T-cell (primary cell): ENCODE measurements around the gene STK32C. TPM values are rescaled to one million over a fixed set of nuclear protein-coding genes. Genes with fewer than 3 reads are reported as not detected.

Source experiments
- ATAC-seq, 4 experiments: fragments of 200-7000 bp in 3 of 4; fragments of 150-1000 bp in 1 of 4; cut with Tn5 transposase; replicated peaks in 1 of 4; 1 replicate in 3 of 4; 2 replicates in 1 of 4; pipeline ENCODE4 v1.10.0; 2021; ENCODE audit warnings: moderate library complexity in 3 of 4, mild to moderate bottlenecking in 2 of 4, moderate number of reproducible peaks in 1 of 4
- CTCF ChIA-PET, 2 donors: fragments of 300-600 bp; sonication (Branson Sonifier 250); formaldehyde crosslinking; loops; one replicate each; lab custom pipeline; 2022; ENCODE audit warnings: antibody characterized with exemption in 2 of 2; lab: Charles Lee
- POLR2A ChIA-PET, 2 donors: fragments of 300-600 bp; sonication (Branson Sonifier 250); formaldehyde crosslinking; loops; one replicate each; lab custom pipeline; 2022; ENCODE audit warnings: antibody characterized with exemption in 2 of 2; lab: Charles Lee
- DNase-seq, 35 experiments: peaks; one replicate each; pipeline versions ENCODE4 v3.0.0 to v3.0.0-alpha.2; 2013 to 2023
- H3K27ac ChIP-seq: one replicate; pipeline ENCODE4 v1.5.1; 2013; ENCODE audit warnings: low read length
- H3K27me3 ChIP-seq, 2 experiments: replicated peaks in 1 of 2; 1 replicate in 1 of 2; 2 replicates in 1 of 2; pipeline versions ENCODE4 v1.6.1 to v1.7.0; 2013; ENCODE audit warnings: low read length in 1 of 2, mixed read lengths in 1 of 2; ENCODE audit not compliant: control insufficient read depth in 2 of 2, insufficient read depth in 2 of 2; ENCODE audit errors: extremely low read depth in 1 of 2
- H3K36me3 ChIP-seq, 2 donors: 1 replicate in 1 of 2; 2 replicates in 1 of 2; pipeline versions ENCODE4 v1.6.1 to v1.7.0; 2013; ENCODE audit warnings: low read length in 1 of 2; ENCODE audit not compliant: control insufficient read depth in 2 of 2, insufficient read depth in 1 of 2; ENCODE audit errors: extremely low read depth in 1 of 2
- H3K4me1 ChIP-seq, 2 experiments: 1 replicate in 1 of 2; 2 replicates in 1 of 2; pipeline versions ENCODE4 v1.6.1 to v1.7.0; 2013; ENCODE audit warnings: low read length in 2 of 2, mixed read lengths in 1 of 2; ENCODE audit not compliant: insufficient read depth in 2 of 2, control insufficient read depth in 1 of 2; ENCODE audit errors: extremely low read depth in 1 of 2
- H3K4me3 ChIP-seq, 2 donors: 1 replicate in 1 of 2; 2 replicates in 1 of 2; pipeline versions ENCODE4 v1.5.1 to v1.7.0; 2013; ENCODE audit warnings: mild to moderate bottlenecking in 2 of 2, low read length in 1 of 2, moderate library complexity in 1 of 2; ENCODE audit not compliant: control insufficient read depth in 1 of 2; ENCODE audit errors: extremely low read depth in 1 of 2
- H3K9me3 ChIP-seq: 2 replicates; pipeline ENCODE4 v1.7.0; 2013
- H3K27ac Mint-ChIP-seq, 2 donors: one replicate each; pipeline ENCODE4 v1.8.0; 2020 to 2021; ENCODE audit warnings: mild to moderate bottlenecking in 2 of 2, mixed read lengths in 2 of 2
- H3K27me3 Mint-ChIP-seq, 2 donors: one replicate each; pipeline ENCODE4 v1.8.0; 2021 to 2022; ENCODE audit warnings: mixed read lengths in 2 of 2
- H3K36me3 Mint-ChIP-seq: one replicate; pipeline ENCODE4 v1.8.0; 2021; ENCODE audit warnings: mixed read lengths
- H3K4me1 Mint-ChIP-seq, 3 donors: one replicate each; pipeline ENCODE4 v1.8.0; 2020 to 2022; ENCODE audit warnings: mixed read lengths in 3 of 3, mild to moderate bottlenecking in 1 of 3
- H3K4me3 Mint-ChIP-seq, 3 donors: one replicate each; pipeline ENCODE4 v1.8.0; 2020 to 2022; ENCODE audit warnings: mild to moderate bottlenecking in 3 of 3, mixed read lengths in 3 of 3, moderate library complexity in 3 of 3
- H3K9me3 Mint-ChIP-seq, 3 donors: one replicate each; pipeline ENCODE4 v1.8.0; 2020 to 2022; ENCODE audit warnings: mixed read lengths in 3 of 3
- WGBS: methylation state at CpG from one replicate; pipeline ENCODE4 v1.1.5; 2013; ENCODE audit warnings: missing lambda C conversion rate; ENCODE audit not compliant: insufficient coverage; 5-methylcytosine and 5-hydroxymethylcytosine counted together
- total RNA-seq, 35 experiments: library from RNA in 6 of 35; stranded (reverse) in 6 of 35; fragments of 120-200 nt in 1 of 35; gene quantifications; one replicate each; pipeline versions ENCODE4 v1.2.1 to v1.2.4 and lab custom pipeline; 2013 to 2026

STK32C gene
- total RNA-seq, 5 donors from 2014 or later (not counting 1 experiment from before 2014, with no cell fraction given): 5.8 to 16.4 (median 12.2) TPM

GRCh38 chr10:132277311-132277741 is 30.4 kb downstream of the STK32C start:
- Histone ChIP-seq H3K4me3 (no peak overlapping the region), H3K27me3 (no peaks in the 10 kb centered on the region), H3K9me3 (no peaks in the 10 kb centered on the region), H3K27ac (no peak overlapping the region), H3K36me3 (no peaks in the 10 kb centered on the region), H3K4me1 (no peaks in the 10 kb centered on the region)
- Mint-ChIP-seq H3K9me3 (no peaks in the 10 kb centered on the region), H3K36me3 (peaks cover 4% of the 10 kb centered on the region), H3K27me3 (no peaks in the 10 kb centered on the region), H3K27ac (no peak overlapping the region), H3K4me1 (peaks cover 1 to 14% (median 4%) of the 10 kb centered on the region in 3 donors), H3K4me3 (no peak overlapping the region)
- WGBS: 91% methylated on average over 9 of the region's 9 CpGs
- ChIA-PET CTCF (no interaction called here), POLR2A (no interaction called here)
- ATAC-seq (no peak), DNase-seq (no peak)

DNA sequence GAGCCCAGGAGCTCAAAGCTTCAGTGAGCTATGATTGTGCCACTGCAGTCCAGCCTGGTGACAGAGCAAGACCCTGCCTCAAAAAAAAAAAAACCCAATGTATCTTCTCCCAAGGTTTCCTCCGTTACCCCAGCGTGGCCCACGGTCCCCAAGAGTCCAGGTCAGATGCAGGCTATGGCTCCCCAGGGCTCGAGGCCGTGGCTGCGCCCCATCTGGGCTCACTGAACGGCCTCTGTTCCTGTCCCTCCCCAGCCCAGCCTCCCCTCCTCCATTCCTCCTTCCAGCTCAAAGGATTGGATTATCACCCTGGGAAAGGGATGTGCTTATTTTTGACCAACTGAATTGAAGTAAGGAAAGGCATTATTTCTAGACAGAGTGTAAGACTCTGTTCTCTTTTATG is 31.0 kb downstream of the STK32C start:
- peaks cover 4% of the 10 kb centered on the region for H3K36me3 Mint-ChIP-seq

GRCh38 chr10:132276179-132276675 is 31.5 kb downstream of the STK32C start:
- Mint-ChIP-seq H3K27ac (no peak overlapping the region), H3K4me3 (no peak overlapping the region), H3K4me1 (peaks cover 1 to 14% (median 4%) of the 10 kb centered on the region in 3 donors), H3K9me3 (no peaks in the 10 kb centered on the region), H3K36me3 (peaks cover 4% of the 10 kb centered on the region), H3K27me3 (no peaks in the 10 kb centered on the region)
- H3K27me3 ChIP-seq: no peaks in the 10 kb centered on the region
- WGBS: 85% methylated on average over 11 of the region's 13 CpGs
- H3K36me3 ChIP-seq: no peaks in the 10 kb centered on the region
- H3K4me1 ChIP-seq: no peaks in the 10 kb centered on the region
- DNase-seq: no peak
- CTCF ChIA-PET: interaction anchor here in 1 of 2 donors (0.6 kb wide), 1 partner anchor 29 kb away, joined by 3 read pairs; no protein-coding TSS in a partner anchor
- no peak overlapping the region for H3K27ac ChIP-seq
- POLR2A ChIA-PET: interaction anchor here in 1 of 2 donors (0.7 kb wide), 1 partner anchor 517 kb away, joined by 3 read pairs; no protein-coding TSS in a partner anchor
- ATAC-seq: no peak
- no peaks in the 10 kb centered on the region for H3K9me3 ChIP-seq
- no peak overlapping the region for H3K4me3 ChIP-seq

More for the DNA sequence above, 31.0 kb downstream of the STK32C start:
- Mint-ChIP-seq H3K9me3 (no peaks in the 10 kb centered on the region), H3K4me1 (peaks cover 1 to 14% (median 4%) of the 10 kb centered on the region in 3 donors), H3K27ac (no peak overlapping the region), H3K4me3 (no peak overlapping the region), H3K27me3 (no peaks in the 10 kb centered on the region)
- DNase-seq: no peak
- no CpG with 5 or more reads among the region's 7 CpGs for WGBS
- CTCF ChIA-PET: interaction anchor here in 1 of 2 donors (0.6 kb wide), 1 partner anchor 28 kb away, joined by 3 read pairs; no protein-coding TSS in a partner anchor
- no peak overlapping the region for H3K27ac ChIP-seq
- H3K27me3 ChIP-seq: no peaks in the 10 kb centered on the region
- no peak overlapping the region for H3K4me3 ChIP-seq
- H3K4me1 ChIP-seq: no peaks in the 10 kb centered on the region
- H3K9me3 ChIP-seq: no peaks in the 10 kb centered on the region
- no peaks in the 10 kb centered on the region for H3K36me3 ChIP-seq
- ATAC-seq: no peak
- POLR2A ChIA-PET: interaction anchor here in 1 of 2 donors (0.7 kb wide), 1 partner anchor 517 kb away, joined by 3 read pairs; no protein-coding TSS in a partner anchor

DNA sequence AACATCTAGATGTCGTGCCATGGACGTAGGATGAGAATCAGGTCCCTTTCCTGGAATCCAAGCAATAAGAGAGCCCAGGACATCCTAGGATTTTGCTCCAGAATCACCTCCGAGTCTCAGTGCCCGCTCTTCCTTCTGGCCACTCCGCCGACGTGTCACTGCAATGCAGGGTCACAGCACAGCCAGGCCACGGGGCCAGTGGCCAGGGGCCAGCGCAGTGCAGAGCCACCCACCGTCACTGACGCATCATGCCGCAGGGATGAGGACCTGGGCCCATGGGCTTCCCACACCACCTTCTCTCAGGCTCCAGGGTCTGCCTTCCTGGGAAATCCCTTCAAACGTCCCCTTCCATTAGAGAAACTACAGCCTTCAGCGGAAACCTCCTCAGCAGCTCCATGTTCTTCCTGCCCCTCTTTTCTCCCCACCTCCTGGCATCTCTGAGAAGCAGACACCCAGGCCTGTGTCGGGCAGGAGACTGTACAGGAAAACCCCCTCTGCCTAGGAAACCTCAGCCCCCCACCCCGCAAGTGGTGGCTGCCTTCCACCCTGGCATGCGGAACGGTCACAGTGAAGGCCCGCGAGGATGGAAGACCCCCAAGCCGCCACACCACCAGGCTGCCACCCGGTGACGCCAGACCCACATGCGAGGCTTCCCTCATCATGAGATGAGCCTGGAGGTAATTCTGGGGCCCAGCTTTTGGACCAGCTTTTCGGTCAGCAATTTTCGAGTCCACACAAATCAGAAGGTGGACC is 32.1 kb downstream of the STK32C start:
- DNase-seq (no peak), ATAC-seq (no peak)
- Mint-ChIP-seq H3K4me1 (peaks cover 1 to 8% (median 4%) of the 10 kb centered on the region in 3 donors), H3K4me3 (no peak overlapping the region), H3K27ac (no peak overlapping the region), H3K9me3 (no peaks in the 10 kb centered on the region), H3K36me3 (peaks cover 4% of the 10 kb centered on the region), H3K27me3 (no peaks in the 10 kb centered on the region)
- Histone ChIP-seq H3K4me1 (no peaks in the 10 kb centered on the region), H3K9me3 (no peaks in the 10 kb centered on the region), H3K27ac (no peak overlapping the region), H3K36me3 (no peaks in the 10 kb centered on the region), H3K27me3 (no peaks in the 10 kb centered on the region), H3K4me3 (no peak overlapping the region)
- 90% methylated on average over 23 of the region's 26 CpGs for WGBS
- ChIA-PET POLR2A (no interaction called here), CTCF (no interaction called here)

DNA sequence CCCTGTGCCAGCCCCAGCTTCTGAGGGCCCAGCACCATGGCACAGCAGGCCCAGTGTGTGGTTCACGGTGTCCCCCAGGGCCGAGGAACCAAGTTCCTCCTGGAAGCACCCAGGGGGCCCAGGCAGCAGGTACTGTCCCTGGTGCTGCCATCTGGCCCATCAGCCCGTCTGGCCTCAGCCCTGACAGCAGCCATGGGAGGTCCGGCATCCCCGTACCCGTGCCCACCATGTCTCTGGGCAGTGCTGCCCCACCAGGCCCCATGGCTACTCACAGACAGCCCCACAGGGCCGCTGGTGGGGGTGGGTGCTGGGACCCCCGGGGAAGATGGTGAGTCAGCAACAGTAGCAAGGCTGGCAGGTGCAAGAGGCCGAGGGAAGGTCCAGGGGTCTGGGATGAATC is 32.8 kb downstream of the STK32C start:
- no peak overlapping the region for H3K4me3 Mint-ChIP-seq
- CTCF ChIA-PET: no interaction called here

GRCh38 chr10:132274581-132274980 is 33.2 kb downstream of the STK32C start:
- WGBS: 95% methylated on average over 17 of the region's 19 CpGs
- Histone ChIP-seq H3K27ac (no peak overlapping the region), H3K36me3 (no peaks in the 10 kb centered on the region), H3K4me1 (no peaks in the 10 kb centered on the region), H3K9me3 (no peaks in the 10 kb centered on the region), H3K27me3 (no peaks in the 10 kb centered on the region), H3K4me3 (no peak overlapping the region)
- no peaks in the 10 kb centered on the region for H3K9me3 Mint-ChIP-seq
- H3K27ac Mint-ChIP-seq: no peak overlapping the region
- ChIA-PET POLR2A (no interaction called here), CTCF (no interaction called here)
- no peaks in the 10 kb centered on the region for H3K27me3 Mint-ChIP-seq
- H3K36me3 Mint-ChIP-seq: peaks cover 4% of the 10 kb centered on the region
- peaks cover 0 to 1% (median 0%) of the 10 kb centered on the region in 3 donors for H3K4me1 Mint-ChIP-seq
- DNase-seq (no peak), ATAC-seq (no peak)
- no peak overlapping the region for H3K4me3 Mint-ChIP-seq

More for the DNA sequence above, 32.8 kb downstream of the STK32C start:
- no peaks in the 10 kb centered on the region for H3K4me1 ChIP-seq
- no peak overlapping the region for H3K4me3 ChIP-seq
- Mint-ChIP-seq H3K27ac (no peak overlapping the region), H3K9me3 (no peaks in the 10 kb centered on the region), H3K4me1 (peaks cover 0 to 2% (median 1%) of the 10 kb centered on the region in 3 donors), H3K36me3 (peaks cover 4% of the 10 kb centered on the region), H3K27me3 (no peaks in the 10 kb centered on the region)
- POLR2A ChIA-PET: no interaction called here
- ATAC-seq (no peak), DNase-seq (no peak)
- 80% methylated on average over 6 of the region's 9 CpGs for WGBS
- H3K27ac ChIP-seq: no peak overlapping the region
- no peaks in the 10 kb centered on the region for H3K36me3 ChIP-seq
- no peaks in the 10 kb centered on the region for H3K27me3 ChIP-seq
- H3K9me3 ChIP-seq: no peaks in the 10 kb centered on the region
